Uterus (tissue), 2 donors: ENCODE results near the gene NCR2.

Experiments used
- POLR2A ChIP-seq, 2 donors: fragments of 450-650 bp; IDR thresholded peaks; one replicate each; pipeline ENCODE4 v1.6.1; 2016; ENCODE audit warnings: antibody characterized with exemption in 2 of 2, mild to moderate bottlenecking in 1 of 2, moderate library complexity in 1 of 2
- TF ChIP-seq, protein P1 (sequence below), 4 experiments: fragments of 200-600 bp in 2 of 4; fragments of 450-650 bp in 2 of 4; sonication (generic) in 2 of 4; IDR thresholded peaks; one replicate each; pipeline ENCODE4 v1.5.1; 2016 to 2019; ENCODE audit warnings: antibody characterized with exemption in 4 of 4, mild to moderate bottlenecking in 2 of 4, moderate library complexity in 1 of 4

DNA sequence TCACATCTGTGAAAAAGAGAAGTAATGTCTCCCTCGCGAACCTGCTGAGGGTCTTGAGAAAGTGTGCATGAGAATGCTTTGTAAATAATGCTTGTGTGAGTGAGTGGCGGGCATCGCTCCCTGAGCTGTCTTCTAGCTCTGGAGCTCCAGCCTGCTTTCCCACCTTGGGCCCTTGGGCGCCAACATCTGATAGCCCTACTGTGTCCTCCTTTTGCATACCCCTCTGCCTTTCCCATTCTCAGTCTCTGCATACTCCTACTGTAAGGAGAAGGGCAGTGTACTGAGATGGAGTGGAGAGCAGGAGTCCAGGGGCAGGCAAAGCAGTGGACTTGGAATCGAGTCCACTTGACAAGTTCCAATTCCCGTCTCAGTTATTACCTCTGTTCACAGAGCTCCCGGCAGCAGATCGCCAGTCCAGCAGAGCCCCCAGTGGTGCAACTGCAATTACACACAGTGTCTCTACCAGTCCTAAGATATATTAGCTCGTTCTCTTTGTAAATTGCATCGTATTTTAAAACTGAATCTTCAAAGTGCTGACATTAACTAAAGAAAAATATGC is 847 bp upstream of the NCR2 start:
- TF ChIP-seq, protein P1, sequence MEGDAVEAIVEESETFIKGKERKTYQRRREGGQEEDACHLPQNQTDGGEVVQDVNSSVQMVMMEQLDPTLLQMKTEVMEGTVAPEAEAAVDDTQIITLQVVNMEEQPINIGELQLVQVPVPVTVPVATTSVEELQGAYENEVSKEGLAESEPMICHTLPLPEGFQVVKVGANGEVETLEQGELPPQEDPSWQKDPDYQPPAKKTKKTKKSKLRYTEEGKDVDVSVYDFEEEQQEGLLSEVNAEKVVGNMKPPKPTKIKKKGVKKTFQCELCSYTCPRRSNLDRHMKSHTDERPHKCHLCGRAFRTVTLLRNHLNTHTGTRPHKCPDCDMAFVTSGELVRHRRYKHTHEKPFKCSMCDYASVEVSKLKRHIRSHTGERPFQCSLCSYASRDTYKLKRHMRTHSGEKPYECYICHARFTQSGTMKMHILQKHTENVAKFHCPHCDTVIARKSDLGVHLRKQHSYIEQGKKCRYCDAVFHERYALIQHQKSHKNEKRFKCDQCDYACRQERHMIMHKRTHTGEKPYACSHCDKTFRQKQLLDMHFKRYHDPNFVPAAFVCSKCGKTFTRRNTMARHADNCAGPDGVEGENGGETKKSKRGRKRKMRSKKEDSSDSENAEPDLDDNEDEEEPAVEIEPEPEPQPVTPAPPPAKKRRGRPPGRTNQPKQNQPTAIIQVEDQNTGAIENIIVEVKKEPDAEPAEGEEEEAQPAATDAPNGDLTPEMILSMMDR (IDR thresholded peaks at IDR 0.05) = no peak
- no peak for TF ChIP-seq POLR2A (IDR thresholded peaks at IDR 0.05)
